GM18505 (cell line): ENCODE data around the gene FBH1.
"Not testable (repeated sequence)": the region's sequence is repeated elsewhere in the genome, so short reads cannot be mapped to it uniquely, and the experiment has no call there.

Experiments used
- ATAC-seq: cut with Tn5 transposase; IDR thresholded peaks from one replicate; pipeline ENCODE4 v1.9.1; 2021; ENCODE audit not compliant: unreplicated experiment
- POLR2A ChIP-seq: IDR thresholded peaks from 4 replicates; pipeline ENCODE4 v1.6.1; 2011; ENCODE audit warnings: borderline replicate concordance; ENCODE audit not compliant: insufficient read depth, insufficient read length; ENCODE audit errors: extremely low read depth

Gene FBH1

DNA sequence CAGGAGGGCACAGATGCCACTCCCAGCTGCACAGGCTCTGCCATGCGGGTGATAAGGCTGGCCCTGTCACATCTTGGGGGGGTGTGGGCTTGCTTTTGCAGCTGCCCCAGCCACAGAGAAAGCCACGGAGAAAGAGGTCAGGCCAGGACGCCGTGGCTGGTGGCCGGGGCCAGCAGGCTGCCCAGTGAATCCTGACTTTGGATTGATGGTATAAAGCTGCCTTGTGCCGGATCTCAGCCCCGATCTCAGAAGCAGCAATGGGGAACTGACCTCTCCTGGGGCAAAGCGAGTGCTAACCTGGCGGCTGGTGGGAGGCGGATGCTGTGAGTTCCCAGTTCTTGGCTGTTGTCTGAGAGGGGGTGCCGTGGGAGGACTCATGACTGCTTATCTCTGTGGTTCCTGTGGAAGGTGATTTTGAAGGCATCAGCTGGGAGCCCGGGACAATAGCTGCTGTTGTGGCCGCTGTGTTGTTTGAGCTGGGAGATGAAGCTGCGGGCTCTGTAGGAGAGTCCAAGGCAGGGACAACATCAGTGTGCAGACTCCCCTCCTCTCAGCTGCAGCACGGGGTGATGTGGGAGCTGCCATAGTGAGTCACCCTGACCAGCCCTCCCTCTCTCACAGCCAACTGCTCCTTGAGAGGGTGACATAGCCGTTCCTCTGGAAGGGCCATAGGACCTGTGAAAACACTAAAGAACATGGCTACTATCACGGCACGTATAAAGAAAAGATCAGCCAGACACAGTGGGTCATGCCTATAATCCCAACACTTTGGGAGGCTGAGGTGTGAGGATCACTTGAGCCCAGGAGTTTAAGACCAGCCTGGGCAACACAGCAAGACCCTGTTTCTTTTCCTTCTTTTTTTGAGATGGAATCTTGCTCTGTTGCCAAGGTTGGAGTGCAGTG, 70.3 kb downstream of the FBH1 start:
- TF ChIP-seq POLR2A: no peak
- no peak for ATAC-seq

DNA sequence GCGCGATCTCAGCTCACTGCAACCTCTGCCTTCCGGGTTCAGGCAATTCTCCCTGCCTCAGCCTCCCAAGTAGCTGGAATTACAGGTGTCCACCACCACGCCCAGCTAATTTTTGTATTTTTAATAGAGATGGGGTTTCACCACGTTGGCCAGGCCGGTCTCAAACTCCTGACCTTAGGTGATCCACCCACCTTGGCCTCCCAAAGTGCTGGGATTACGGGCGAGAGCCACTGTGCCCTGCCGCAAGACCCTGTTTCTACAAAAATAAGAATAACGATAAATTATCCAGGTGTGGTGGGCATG, 70.9 kb downstream of the FBH1 start:
- not testable (repeated sequence) for ATAC-seq

DNA sequence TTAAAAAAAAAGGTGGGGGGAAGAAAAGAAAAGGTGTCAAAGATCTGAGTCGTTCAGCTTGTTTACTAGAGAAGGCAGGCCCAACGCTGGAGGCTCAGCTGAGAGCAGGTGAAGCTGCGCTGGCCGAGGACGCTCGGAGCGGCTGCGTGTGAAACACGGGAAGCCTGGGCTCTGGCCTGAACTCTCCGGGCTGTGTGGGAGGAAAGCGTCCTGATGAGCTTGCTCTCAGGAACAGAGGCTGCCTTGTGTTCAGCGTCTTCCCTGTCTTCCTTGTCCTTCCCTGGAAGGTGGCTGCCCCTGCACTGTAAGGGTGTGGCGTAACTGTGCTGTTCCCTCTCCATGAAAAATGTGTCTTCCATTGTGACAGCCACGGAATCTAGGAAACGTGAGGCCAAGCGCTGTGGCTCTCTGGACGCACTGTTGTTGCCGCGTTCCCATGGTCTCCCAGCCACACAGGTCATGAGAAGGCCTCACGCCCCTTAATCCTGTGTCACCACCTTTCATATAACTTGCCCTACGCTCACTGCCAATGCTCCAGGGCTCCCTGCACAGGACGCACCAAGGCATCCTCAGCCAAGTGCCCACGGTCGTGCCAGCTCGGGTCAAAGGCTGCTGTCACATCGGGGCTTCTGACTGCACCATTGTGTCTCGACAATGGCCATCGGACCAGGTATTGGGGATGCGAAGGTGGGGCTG, 71.5 kb downstream of the FBH1 start:
- ATAC-seq: no peak
- TF ChIP-seq POLR2A: peak; percentile 14

DNA sequence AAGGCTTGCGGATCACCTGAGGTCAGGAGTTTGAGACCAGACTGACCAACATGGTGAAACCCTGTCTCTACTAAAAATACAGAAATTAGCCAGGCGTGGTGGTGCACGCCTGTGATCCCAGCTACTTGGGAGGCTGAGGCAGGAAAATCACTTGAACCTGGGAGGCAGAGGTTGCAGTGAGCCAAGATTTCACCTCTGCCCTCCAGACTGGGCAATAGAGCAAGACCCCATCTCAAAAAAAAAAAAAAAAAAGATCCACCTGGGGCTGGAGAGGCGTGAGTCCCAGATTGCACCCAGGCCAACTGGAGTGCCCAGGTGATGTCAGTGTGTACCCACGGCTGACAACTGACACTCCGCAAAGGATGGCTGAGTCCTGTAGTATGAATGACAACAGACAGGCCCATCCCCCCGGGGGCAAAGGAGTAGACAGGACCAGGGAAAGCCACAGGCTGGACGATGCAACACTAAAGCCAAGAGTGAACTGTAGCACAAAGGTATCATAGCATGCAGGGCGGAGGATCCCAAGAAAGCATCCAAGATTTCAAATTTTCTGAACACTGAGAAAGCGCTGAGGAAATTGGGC, 72.4 kb downstream of the FBH1 start:
- ATAC-seq: not testable (repeated sequence)

DNA sequence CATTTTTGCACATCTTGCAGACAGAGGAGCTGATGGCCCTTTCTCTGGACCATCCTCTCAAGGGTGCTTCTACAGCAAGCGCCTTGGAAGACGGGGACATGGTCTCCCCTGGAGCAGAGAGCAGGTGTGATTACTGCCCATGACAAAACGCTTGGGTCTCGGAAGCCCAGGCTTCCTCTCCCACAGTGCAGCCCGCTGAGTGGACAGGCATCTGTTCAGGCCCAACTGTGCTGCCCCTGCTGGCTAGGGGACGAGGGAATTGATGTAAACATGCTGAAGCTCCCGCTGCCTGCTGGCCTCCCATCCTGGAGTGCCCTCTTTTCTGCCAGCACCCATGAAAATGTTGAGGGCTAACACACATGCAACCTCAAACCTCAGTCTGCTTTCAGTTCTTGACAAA, 73.0 kb downstream of the FBH1 start:
- no peak for ATAC-seq
- TF ChIP-seq POLR2A: no peak

DNA sequence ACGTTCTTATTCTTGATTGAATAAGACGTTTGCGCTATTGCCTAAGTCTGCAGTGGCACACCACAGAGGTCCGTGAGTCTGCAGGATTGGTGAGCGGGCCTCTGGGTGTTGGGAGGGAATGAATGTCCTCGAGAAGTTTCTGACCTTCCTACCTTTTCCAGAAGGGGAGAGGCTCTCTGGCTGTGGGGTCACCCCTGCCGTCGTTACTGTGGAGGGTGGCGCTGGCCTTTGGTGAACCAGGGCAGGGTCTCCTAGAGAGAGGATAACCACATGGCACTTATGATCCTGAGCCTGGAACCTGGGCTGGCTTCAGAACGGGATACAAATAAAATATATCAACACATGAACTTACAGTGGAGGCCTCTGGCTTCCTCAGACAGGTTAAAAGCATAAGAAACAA, 73.5 kb downstream of the FBH1 start:
- no peak for TF ChIP-seq POLR2A
- no peak for ATAC-seq

DNA sequence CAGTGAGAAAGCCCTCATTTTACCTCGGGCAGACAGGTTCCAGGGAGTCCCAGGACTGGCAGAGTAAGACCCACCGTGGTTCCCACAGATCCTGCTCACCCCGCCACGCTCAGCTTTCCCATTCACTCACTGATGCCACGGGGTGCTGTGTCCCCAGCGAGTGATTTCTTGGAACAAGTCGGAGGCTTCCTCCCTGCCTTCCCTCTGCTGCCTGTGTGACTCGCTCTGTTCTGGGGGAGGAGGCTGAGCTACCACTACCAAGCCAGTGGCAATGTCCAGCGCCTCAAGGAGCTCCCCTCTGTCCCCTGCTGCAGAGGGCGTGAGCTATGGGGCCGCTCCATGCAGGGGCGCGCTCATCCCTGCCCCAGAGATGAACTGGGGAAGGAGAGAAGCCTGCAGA, 74.7 kb downstream of the FBH1 start:
- ATAC-seq: no peak
- no peak for TF ChIP-seq POLR2A

DNA sequence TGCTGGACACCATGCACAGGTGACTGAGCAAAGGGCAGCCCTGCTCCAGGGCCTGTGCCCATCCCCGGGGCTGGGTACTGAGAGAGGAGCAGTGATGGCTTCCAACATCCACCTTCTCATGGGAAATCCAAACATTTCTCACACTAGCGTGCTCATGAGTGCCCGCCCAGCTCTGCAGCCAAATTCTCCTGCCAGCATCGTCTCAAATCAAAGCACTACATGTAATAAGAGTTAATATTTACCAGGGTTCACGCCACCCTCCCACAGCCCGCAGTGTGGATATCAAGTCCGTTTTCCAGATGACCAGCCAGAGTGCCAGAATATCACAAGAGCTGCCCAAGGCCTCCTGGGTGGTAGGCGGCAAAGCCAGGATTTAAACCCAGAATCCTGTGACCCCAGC, 75.2 kb downstream of the FBH1 start:
- ATAC-seq: no peak
- TF ChIP-seq POLR2A: no peak

DNA sequence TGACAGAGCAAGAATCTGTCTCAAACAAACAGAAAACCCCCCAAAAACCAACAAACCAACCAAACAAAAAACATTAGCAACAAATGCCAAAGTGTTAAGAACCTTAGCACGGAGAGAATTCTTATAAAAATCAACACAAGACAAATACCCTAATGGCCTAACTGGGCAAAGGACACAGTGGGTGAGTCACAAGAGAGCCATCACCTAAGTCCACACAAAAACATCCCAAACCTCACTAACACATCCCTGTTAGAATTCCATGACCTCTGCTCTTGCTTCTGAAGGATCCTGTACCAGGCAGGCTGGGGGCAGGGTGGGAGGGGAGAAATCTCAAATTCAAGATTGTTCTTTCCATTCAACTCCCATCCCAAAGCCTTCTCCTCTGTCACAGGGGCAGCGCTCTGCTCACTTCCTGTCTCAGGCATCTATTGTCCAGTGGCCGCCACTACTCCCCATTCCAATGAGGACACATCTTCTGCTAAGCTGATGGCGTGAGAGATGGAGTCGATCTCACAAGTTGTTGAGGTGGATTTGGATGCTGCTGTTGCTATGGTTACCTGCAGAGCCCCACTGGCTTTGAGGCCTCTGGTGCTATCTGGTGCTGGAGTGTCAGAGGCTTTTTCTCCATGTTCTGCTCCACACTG, 78.1 kb downstream of the FBH1 start:
- no peak for ATAC-seq
- no peak for TF ChIP-seq POLR2A

DNA sequence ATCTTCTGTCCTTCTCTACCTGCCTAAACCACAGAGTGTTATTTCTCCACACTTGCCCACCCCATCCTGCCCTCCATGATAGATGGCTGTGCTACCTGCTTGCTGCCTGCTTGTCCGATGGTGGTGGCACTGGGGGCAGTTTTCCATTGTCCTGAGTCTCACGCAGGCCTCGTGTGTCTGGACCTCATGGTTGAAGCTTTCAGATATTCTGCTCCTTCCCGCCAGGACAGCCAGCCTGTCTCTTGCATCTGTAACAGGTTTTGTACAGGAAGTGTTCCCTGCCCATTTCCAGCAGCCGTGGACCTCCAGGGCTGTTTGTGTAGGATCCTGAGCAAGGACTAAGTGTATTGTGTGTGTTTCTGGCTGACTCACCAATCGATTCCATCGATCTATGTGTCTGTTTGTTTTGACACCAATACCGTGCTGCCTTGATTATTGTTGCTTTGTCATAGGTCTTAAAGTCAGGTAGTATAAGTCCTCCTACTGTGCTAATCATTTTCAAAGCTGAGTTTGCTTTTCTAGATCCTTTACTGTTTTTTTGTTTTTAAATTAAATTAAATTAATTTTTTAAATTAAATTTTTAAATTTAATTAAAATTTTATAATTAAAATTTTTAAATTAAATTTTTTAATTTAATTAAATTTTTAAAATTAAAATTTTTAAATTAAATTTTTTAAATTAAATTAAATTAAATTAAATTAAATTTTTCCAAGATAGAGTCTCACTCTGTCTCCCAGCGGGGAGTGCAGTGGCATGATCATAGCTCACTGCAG, 78.8 kb downstream of the FBH1 start:
- no peak for ATAC-seq
- TF ChIP-seq POLR2A: no peak

DNA sequence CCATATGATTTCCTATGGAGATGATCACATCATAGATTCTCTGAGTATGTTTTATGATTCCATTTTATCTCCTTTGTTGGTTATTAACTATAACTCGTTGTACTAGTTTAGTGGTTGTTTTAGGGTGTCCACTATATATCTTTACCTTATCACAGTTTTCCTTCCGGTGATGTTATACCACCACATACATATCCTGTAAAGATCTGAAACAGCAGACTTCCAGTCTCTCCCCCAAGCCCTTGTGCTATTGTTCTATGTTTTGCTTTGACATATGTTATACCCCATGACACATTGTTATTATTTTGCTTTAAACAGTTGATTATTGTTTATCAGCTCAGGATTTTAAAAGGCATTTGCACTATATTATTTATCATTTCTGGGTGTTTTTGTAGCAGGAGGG, 80.0 kb downstream of the FBH1 start:
- no peak for TF ChIP-seq POLR2A
- no peak for ATAC-seq

DNA sequence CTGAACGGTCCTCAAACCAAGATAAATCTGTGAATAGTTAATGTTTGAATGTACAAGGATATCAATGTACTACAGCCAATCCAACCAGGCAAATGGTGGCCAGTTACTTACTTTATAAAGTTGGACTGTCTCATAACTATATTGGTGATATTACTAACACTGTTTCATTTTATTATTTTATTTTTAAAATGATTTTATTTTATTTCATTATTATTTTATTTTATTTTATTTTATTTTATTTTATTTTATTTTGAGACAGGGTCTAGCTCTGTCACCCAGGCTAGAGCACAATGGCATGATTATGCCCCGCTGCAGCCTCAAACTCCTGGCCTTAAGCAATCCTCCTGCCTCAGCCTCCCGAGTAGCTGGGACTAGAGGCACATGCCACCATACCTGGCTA, 80.5 kb downstream of the FBH1 start:
- no peak for ATAC-seq
- TF ChIP-seq POLR2A: no peak

DNA sequence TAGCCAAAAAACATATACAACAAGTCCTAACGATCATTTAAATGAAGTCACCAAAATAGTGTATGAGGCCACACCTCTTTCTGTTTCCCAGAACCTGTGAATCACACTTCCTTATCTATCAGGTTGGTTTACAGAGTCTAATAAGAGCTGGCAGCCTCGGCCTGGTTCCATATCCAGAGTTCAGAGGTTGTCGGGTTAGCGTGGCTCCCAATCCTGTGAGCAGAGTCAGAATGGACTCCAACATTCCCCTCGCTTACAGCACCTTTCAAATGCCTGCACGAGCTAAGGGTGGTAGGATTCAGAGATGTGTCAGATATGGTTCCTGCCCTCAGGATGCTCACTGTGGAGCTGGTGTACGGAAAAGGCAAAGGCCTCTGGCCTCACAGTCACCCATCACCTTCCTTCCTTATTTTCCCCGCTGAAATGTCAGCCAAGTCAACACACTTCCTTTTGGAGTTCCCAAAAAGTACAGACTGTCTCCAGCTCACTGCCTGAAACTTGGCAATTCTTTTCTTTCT, 81.3 kb downstream of the FBH1 start:
- peak; percentile 45 for TF ChIP-seq POLR2A
- ATAC-seq: no peak
